Parathyroid adenoma (tissue), 2 donors: Measurements from ENCODE around the gene TMBIM6.
A peak's percentile ranks its signal among the peaks of the same experiment; 100 is the strongest.

Experiments used
- H2AFZ ChIP-seq: fragments of 300-600 bp; sonication (generic); one replicate; pipeline ENCODE4 v1.7.0; 2017; ENCODE audit warnings: antibody characterized with exemption, mild to moderate bottlenecking
- H3K27ac ChIP-seq: fragments of 300-600 bp; sonication (generic); one replicate; pipeline ENCODE4 v1.7.0; 2017
- H3K27me3 ChIP-seq: fragments of 300-600 bp; sonication (generic); one replicate; pipeline ENCODE4 v1.7.0; 2017; ENCODE audit warnings: low read length; ENCODE audit not compliant: control insufficient read depth, insufficient read depth
- H3K36me3 ChIP-seq: fragments of 300-600 bp; sonication (generic); one replicate; pipeline ENCODE4 v1.7.0; 2017; ENCODE audit warnings: low read length; ENCODE audit not compliant: control insufficient read depth, insufficient read depth
- H3K4me1 ChIP-seq: fragments of 300-600 bp; sonication (generic); one replicate; pipeline ENCODE4 v1.7.0; 2017; ENCODE audit warnings: control low read depth
- H3K4me2 ChIP-seq: fragments of 300-600 bp; sonication (generic); one replicate; pipeline ENCODE4 v1.7.0; 2017; ENCODE audit warnings: low read length
- H3K4me3 ChIP-seq: fragments of 300-600 bp; sonication (generic); one replicate; pipeline ENCODE4 v1.7.0; 2017; ENCODE audit warnings: low read depth, low read length
- H3K79me2 ChIP-seq: fragments of 300-600 bp; sonication (generic); one replicate; pipeline ENCODE4 v1.7.0; 2017; ENCODE audit warnings: control low read depth
- H3K9ac ChIP-seq: fragments of 300-600 bp; sonication (generic); one replicate; pipeline ENCODE4 v1.7.0; 2017; ENCODE audit warnings: mild to moderate bottlenecking
- H3K9me3 ChIP-seq: fragments of 300-600 bp; sonication (generic); one replicate; pipeline ENCODE4 v1.7.0; 2017; ENCODE audit warnings: low read length; ENCODE audit not compliant: control insufficient read depth
- TF ChIP-seq, protein P1 (sequence below): fragments of 300-600 bp; sonication (generic); IDR thresholded peaks from one replicate; pipeline ENCODE4 v1.7.0; 2017; ENCODE audit warnings: antibody characterized with exemption, mild to moderate bottlenecking
- donor health status: primary hyperparathyroidism.

TMBIM6 gene

GRCh38 chr12:49808686-49809380 lies 67.5 kb downstream of the TMBIM6 start:
- H3K27me3 ChIP-seq = no peaks in the 10 kb centered on the region
- no peaks in the 10 kb centered on the region for H3K9me3 ChIP-seq
- no peak overlapping the region for H3K9ac ChIP-seq
- H2AFZ ChIP-seq = no peak overlapping the region
- no peak overlapping the region for H3K4me2 ChIP-seq
- no peaks in the 10 kb centered on the region for H3K36me3 ChIP-seq
- peak overlapping the region; percentile 42 for H3K27ac ChIP-seq
- H3K79me2 ChIP-seq = peaks cover 20% of the 10 kb centered on the region
- no peak overlapping the region for H3K4me3 ChIP-seq
- H3K4me1 ChIP-seq = no peaks in the 10 kb centered on the region
- TF ChIP-seq, protein P1, sequence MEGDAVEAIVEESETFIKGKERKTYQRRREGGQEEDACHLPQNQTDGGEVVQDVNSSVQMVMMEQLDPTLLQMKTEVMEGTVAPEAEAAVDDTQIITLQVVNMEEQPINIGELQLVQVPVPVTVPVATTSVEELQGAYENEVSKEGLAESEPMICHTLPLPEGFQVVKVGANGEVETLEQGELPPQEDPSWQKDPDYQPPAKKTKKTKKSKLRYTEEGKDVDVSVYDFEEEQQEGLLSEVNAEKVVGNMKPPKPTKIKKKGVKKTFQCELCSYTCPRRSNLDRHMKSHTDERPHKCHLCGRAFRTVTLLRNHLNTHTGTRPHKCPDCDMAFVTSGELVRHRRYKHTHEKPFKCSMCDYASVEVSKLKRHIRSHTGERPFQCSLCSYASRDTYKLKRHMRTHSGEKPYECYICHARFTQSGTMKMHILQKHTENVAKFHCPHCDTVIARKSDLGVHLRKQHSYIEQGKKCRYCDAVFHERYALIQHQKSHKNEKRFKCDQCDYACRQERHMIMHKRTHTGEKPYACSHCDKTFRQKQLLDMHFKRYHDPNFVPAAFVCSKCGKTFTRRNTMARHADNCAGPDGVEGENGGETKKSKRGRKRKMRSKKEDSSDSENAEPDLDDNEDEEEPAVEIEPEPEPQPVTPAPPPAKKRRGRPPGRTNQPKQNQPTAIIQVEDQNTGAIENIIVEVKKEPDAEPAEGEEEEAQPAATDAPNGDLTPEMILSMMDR = no peak

GRCh38 chr12:49809381-49809905 lies 68.1 kb downstream of the TMBIM6 start:
- H3K27me3 ChIP-seq = no peaks in the 10 kb centered on the region
- peaks cover 18% of the 10 kb centered on the region for H3K79me2 ChIP-seq
- H3K9ac ChIP-seq = no peak overlapping the region

DNA sequence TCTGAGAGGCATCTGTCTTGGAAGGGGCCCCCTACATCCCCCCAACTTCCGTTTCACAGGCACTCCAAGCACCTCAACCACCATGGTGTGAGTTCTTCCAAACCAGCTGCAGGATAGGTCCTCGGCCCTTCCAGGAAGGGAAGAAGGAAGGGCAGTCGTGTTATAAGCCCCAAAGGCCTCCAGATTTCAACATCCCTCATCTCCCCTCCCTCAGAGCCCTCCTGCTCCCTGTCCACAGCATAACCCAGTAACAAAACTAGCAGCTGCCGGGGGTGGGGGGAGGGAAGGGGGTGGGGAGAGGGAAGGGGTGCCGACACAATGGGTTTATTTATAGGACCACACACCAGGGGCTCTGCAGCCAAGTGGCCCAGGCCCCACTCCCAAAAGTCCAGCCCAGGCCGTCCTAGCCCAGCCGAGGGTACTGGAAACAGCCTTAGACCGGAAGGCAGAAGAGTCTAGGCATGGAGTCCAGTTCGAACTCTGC lies 68.6 kb downstream of the TMBIM6 start:
- H3K9ac ChIP-seq = no peak overlapping the region
- H3K4me2 ChIP-seq = no peak overlapping the region
- H3K27me3 ChIP-seq = no peaks in the 10 kb centered on the region
- no peaks in the 10 kb centered on the region for H3K36me3 ChIP-seq
- H3K9me3 ChIP-seq = no peaks in the 10 kb centered on the region
- TF ChIP-seq, protein P1 = no peak
- H3K79me2 ChIP-seq = peaks cover 14% of the 10 kb centered on the region
- no peak overlapping the region for H3K27ac ChIP-seq
- no peak overlapping the region for H3K4me3 ChIP-seq
- no peaks in the 10 kb centered on the region for H3K4me1 ChIP-seq
- H2AFZ ChIP-seq = no peak overlapping the region

More at GRCh38 chr12:49809381-49809905, 68.1 kb downstream of the TMBIM6 start:
- TF ChIP-seq, protein P1 = no peak
- Histone ChIP-seq H3K4me1 (no peaks in the 10 kb centered on the region), H2AFZ (no peak overlapping the region), H3K4me3 (no peak overlapping the region), H3K36me3 (no peaks in the 10 kb centered on the region), H3K4me2 (no peak overlapping the region), H3K9me3 (no peaks in the 10 kb centered on the region), H3K27ac (peak overlapping the region; percentile 42)

DNA sequence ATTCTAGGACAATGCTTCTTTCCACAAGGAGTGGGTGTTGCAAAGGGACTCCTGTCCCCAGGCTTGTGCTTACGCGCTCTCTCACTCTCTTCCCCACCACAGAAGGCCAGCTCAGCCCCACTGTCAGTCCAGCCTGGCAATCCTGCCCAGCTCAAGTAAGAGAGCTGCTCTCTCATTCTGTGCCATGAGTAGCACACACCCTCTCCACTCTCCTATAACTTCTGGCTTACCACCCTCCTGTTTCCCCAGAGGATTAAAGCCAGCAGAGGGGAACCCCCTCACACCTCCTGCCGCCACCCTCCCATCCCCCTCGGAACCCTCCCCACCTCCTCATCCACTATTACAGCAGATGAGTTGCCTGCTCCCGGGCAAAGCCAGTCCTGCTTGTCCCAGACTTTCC lies 69.8 kb downstream of the TMBIM6 start:
- Histone ChIP-seq H3K27ac (no peak overlapping the region), H2AFZ (no peak overlapping the region), H3K79me2 (peaks cover 14% of the 10 kb centered on the region), H3K36me3 (no peaks in the 10 kb centered on the region), H3K4me2 (no peak overlapping the region), H3K9me3 (no peaks in the 10 kb centered on the region), H3K9ac (no peak overlapping the region), H3K4me3 (no peak overlapping the region), H3K4me1 (no peaks in the 10 kb centered on the region), H3K27me3 (no peaks in the 10 kb centered on the region)
- TF ChIP-seq, protein P1 = no peak
